CD4-positive, alpha-beta T cell treated with Interleukin-15 for 1 hour (primary cell): ENCODE data around the gene SLC22A16.
A peak's percentile ranks its signal among the peaks of the same experiment; 100 is the strongest.

Source experiments
- DNase-seq: peaks from one replicate; pipeline ENCODE4 v3.0.0-alpha.2; 2020

SLC22A16 gene

DNA sequence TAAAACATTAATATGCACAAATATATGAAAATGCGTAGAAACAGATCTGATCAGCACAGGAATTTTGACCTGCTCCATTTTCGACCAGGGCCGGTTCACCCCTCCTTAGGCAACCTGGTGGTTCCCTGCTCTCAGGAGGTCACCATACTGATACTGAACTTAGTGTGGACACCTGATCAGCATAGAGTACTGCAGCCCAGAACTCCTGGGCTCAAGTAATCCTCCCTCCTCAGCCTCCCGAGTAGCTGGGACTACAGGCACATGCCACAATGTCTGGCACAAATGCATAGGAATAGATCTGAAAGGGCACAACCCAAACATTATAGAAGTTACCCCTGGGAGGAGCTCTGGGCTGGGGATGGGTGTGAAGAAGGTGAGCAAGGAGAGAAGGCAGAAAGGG, 36.4 kb downstream of the SLC22A16 start:
- DNase-seq, result no peak

DNA sequence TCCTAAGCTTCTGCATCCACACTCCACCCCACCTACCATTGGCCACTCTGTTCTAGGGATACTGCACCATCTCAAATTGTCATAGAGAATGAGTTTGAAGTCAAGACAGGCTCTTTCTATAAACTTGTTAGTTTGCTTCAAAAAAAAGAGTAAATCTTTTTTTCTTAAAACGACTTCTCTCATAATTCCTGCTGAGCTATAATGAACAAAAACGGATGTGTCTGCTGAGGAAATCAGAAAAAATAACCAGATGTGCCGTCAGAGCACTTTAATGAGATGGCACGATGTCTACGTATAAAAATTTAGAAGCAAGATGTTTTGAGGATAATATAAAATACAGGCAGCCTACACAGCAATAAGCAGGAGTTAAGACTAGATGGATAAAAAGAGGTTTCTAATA, 37.1 kb downstream of the SLC22A16 start:
- DNase-seq, result no peak

DNA sequence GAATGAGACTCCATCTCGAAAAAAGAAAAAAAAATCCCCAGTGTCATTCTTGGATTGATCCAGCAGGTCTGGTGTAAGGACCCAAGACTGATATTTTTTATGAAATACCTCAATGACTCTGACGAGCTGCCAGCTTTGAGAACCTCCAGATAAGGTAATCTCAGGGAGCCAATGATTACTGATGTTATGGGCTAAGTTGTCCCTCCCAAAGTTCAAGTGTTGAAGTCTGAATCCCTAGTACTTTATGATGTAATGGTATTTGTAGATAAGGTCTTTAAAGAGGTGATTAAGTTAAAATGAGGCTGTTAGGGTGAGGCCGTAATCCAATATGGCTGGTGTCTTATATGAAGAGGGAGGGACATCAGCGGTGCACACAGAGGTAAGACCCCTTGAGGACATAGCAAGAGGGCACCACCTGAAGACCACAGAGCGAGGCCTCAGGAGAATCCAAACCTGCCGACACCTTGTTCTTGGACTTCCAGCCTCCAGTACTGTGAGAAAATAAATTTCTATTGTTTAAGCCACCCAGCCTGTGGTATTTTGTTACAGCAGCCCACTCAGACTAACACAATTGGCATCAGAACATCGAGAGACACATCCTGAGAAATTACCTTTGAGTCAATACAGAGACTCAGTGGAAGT, 41.3 kb downstream of the SLC22A16 start:
- DNase-seq, result no peak

DNA sequence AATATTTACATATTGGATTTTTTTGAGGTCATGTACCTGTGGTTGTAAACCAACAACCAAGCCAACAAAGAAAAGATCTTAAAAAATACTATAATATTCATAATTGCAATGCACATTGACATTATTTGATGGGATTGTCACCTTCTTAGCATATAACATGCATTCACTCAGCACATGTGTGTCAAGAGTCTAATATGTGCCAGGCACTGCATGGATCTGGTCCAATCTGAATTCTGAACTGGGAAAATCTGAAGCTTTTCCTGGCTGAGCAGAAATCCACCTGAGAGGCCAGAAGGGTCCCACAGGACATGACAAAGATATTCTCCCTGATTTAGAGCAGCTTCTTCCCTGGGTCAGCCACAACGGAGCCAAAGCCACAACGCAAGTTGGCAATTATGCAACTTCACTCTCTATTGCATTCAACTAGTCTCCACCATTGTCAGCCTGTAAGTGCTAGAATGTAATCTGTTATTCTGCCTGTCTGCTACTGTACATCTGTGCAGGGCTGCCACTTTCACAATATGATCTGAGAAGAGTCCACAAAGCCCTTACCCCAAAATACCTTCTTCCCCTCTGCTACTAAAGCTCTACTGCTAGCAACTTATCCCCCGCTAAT, 44.0 kb downstream of the SLC22A16 start:
- no peak for DNase-seq

DNA sequence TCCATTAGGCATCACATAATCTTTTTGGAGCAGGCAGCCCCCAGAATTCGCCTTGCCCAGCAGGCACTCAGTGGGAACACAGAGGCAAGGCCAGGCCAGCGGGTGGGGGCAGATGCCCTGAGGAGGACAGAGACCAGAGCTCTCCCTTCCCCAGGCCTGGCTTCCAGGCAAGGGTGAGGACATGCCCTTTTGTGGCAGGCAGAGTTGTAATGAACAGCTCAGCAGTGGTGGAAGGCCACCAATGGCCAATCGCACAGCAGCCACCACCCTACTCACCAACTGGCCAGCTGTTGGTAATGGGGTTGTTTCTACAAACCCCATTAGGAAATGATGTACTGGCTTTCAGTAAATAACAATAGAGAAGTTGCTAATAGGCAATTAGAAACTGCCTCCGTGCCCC, 45.7 kb downstream of the SLC22A16 start:
- DNase-seq, result no peak

DNA sequence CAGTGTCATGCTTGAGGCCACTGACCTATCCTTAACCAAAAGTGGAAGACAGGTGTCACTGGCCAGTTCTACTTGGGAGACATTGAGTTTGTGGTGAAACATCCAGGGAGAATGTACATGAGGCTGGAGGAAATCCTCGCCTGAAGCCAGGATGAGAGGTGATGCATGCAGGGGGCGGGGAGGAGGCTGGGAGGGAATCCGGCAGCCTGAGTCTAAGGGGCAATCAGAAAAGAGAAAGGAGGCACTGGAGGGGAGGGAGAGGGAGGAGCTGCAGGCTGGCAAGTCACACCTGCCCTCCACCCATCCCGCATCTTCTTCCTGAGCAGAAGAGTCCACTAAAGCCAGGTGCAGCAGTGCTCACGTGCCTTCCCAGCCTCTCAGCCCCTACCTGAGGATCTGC, 46.2 kb downstream of the SLC22A16 start:
- DNase-seq, result no peak

DNA sequence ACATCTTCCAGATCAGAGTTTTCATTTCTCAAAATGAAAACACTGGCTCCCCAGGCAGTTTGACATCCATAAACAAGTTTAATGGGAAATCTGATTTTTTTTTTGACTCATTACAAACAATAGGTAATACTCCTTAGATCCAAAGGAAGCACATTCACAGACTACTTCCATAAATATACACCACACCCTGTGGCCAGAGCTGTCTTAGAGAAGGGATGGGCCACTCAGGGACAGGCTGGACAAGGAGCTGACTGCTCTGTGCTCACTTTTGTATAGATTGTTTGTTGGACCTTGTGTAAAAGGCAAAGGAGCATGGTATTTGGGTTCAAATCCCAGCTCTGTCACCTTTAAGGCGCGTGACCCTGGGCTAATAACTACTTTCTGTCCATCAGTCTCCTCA, 48.3 kb downstream of the SLC22A16 start:
- no peak for DNase-seq

DNA sequence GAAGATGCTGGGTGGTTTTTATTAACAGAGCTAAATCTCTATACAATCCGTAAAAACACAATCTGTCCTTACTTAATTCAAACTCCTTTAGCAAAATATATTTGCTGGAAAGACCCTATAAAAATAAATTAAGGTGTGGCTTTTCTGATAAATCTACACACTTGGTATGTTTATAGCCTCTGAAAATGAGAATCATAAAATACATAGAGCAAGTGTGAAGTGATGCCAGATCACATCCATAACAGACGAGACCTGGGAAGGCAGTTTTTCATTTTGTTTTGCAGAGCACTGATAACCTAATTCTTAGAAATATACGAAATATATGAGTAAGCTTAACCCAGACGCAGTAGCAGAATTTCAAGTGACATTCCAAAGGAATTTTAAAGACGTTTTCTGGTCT, 50.6 kb downstream of the SLC22A16 start:
- no peak for DNase-seq

DNA sequence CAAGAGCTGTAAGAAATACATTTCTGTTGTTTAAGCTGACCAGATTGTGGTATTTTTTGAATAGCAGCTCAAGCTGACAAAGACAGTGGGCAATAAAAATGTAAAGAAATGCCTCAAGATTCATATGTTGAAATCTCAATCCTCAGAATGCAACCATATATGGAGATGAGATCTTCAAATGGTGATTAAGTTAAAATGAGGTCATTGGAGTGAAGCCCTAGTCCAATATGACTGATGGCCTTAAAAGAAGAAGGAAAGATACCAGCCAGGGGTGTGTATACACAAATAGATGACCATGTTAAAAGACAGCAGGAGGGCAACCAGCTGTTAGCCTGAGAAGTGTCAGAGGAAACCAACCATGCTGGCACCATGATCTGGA, 54.0 kb downstream of the SLC22A16 start:
- DNase-seq, result no peak

DNA sequence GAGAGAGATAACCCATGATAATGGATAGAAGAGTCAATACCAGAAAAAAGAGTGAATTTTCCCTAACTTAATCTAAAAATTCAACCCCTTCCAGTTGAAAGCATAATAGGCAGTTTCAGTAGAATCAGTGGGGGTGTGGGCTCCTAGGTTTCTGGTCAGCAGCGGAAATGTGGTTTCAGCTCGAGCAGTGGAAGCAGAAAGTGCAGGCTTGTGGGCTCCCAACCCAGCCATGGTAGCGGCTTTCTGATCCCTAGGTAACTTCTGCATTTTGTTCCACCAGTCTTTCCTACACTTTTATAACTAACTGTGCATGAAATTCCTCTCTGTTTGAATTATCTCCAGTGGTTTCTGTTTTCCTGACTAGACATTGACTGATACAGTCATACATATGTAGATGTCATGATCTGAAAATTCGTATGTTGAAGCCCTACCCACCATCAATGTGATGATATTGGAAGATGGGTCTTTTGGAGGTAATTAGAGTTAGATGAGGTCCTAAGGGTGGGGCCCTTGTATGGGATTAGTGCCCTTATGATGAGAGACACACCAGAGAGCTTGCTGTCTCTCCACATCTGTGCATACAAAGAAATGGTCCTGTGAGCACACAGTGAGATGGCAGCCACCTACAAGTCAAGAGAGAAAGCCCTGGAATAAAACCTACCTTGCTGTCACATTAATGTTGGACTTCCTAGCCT, 54.5 kb downstream of the SLC22A16 start:
- DNase-seq, result no peak

DNA sequence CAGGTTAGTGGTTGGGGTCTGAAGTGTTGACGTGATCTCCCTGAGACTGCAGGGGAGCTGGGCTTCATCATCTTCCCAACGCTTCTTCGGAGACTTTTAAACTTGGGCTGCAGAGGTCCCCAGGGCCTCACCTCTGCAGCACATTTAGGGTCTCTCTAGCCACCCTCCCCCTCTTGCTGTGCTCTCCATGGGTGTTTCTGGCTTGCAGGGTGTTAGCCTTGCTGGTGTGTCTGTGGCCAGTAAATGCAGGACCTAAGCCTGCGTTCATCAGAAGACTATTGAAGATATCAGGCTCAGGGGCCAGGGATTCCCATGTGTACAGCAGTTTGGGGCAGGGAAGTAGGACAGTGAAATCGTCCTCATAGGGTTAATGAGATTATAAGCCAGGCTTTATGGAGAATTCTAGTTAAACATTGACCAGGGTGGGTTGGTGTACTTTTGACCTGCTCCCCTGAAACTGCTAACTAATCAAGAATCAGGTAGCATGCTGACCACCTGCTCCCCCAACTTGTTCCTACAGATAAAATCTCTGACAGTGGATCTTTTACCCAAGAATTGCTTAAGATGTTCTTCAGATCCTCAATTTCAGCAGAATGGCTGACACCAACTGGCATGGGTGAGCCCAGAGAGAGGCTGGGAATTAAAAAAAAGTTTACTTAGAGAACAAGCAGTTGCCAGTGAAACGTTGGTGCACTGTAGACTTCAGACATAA, 57.2 kb downstream of the SLC22A16 start:
- no peak for DNase-seq

DNA sequence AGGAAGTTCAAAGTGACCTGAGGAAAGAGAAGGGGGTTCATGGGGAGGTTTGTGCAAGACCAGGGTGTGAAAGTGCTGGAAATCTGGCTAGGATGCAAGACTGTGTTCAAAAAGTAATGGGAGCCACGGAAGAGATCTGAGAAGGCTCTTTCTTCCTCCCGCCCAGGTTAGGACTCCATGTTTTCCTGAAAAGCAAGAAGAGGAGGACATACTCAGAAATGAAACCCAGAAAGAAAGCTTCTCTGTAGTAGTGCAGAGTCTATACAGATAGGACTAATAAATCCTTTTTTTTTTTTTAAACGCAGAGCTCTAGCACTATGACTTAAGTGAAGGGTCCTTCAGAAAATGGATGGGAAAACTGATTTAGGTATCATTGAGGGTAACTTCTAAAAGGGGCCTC, 57.8 kb downstream of the SLC22A16 start:
- DNase-seq, result no peak

DNA sequence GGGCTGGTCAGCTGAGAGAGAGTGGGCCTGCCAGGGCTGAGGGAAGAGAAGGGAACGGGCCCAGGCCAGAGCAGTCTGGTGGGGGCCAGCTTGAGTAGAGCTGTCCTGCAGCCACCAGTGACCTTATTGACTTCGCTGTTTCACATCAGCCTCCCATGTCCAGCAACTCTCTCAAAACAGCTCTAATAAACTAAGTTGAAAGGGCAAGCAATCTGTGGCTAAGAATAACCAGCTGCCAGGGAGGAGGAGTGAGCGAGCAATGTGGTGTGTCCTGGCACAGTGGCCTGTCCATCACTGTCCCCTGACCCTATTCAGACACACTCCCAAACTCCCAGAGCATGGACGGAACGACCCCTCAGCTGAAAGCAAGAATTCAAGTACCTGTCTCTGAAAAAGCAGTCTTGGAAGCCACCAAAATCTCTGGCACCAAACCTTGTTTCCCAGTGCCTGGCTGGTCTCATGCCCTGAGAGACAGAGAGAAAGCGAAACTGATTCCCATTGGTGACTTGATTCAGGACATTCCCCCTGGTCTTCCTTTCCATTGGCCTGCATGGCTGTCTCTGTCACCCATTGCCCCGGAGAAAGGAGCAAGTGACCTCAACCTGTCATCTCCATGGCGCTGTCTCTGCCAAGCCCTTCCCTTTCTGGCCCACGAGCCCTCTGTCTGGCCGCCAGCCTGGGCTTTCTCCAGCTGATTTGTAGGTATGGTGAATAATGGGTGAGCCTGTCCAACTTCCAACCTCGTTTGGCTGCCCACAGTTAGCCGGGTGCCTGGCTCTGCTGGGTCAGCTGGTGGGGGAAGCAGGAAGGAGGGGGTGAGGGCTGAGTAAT, 61.1 kb downstream of the SLC22A16 start, which contains the start of gene DDO:
Gene DDO (minus strand): TSS at position 490 of the 831 bp plus-strand sequence. CDS start 2,113 bp downstream, outside the sequence.
- peak; percentile 43 for DNase-seq

DNA sequence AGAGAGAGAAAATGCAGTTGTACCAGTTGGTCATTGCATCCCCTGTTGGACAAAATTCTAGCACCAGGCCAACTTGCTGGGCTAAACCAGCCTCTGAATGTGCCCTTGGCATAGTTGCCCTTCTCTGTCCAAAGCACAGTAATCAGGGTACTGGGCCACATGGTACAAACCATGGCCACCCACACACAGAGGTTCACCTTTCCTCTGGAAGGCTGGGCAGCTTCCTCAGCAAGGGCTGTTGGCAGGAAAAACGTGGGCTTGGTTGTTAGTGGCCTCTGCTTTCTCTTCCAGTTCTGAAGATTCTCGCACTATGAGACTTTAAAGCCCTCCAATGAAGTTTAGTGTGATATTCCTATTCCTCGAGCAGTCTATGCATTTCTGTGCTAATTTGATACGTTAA, 61.7 kb downstream of the SLC22A16 start:
- DNase-seq, result no peak

DNA sequence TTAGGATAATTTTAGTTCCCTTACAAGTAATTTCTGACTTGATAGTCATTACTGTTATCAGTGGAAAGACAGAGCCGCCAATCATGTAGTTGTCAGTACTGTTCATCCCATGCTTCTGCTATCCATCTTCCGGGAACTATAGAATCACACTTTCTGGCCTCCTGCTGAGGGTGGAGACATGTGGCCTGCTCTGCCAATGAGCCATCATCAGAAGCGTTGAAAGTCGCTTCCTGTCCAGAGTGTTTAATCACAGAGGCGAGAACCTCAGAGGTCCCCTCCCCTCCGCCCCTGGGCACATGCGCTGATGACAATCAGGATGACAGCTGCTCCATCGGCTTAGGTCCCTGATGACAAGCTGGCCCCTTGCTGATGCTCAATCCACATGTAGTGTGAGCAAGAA, 64.1 kb downstream of the SLC22A16 start:
- DNase-seq, result no peak

DNA sequence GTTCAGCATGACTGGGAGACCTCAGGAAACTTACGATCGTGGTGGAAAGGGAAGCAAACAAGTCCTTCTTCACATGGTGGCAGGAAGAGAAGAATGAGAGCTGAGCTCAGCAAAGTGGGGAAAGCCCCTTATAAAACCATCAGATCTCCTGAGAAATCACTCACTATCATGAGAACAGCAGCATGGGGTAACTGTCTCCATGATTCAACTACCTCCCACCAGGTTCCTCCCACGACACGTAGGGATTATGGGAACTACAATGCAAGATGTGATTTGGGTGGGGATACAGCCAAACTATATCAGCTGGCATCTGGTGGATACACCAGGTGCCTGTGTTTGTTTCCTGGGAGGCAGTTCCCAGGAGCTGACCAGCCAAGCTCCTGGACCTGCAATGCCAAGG, 65.9 kb downstream of the SLC22A16 start:
- DNase-seq, result no peak

DNA sequence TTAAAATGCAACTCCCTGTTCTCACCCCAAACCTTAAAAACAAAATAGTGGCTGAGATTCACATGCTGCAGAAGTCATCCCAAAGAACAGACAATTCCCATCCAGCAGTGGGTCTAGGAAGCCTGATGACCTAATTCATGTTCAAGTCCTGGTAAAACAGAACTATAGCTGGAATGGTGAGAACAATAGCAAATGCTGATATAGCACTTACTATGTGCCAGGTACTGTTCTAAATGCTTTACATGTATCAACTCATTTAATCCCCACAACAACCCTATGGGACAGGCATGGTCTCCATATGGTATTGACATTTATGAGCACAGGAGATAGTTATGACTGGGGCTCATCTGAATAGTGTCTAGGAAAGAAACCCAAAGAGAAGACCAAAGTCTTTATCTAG, 66.6 kb downstream of the SLC22A16 start:
- DNase-seq, result no peak

DNA sequence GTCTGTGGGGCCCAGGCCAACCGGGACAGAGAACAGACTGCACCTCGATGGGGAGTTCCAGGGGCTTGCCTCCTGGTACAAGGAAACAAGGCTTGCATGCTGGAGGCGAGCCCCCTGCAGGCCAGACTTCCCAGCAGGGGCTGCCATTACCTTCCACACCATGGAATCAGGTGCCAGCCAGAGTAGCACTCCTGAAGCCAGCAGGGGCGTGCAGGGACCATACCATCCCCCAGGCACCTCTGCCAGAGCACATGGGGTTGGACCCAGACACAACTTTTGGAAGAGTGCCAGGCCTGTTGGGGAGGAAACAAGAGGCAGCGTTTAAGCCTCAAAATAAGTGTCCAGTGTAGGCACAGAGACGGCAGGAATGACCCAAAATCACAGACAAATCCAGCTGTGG, 67.5 kb downstream of the SLC22A16 start:
- DNase-seq, result no peak

DNA sequence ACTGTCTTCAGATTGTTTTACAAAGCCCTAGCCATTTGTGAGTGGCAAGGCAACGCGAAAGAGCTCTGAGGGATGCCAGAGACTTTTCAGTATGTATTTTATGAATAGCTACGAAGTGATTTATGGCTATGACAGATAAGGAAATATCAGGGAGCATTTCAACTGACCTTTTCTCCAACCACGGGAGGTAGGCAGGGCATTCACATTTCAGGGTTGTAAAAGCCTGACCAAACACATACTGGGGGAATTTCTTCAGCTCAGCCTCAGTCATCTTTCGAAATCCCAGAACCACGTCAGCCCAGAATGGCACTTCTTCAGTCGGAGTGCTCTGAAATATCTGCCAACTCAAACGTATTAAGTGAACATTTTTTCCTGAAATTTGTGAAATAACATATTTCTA, 71.8 kb downstream of the SLC22A16 start:
- DNase-seq, result no peak

DNA sequence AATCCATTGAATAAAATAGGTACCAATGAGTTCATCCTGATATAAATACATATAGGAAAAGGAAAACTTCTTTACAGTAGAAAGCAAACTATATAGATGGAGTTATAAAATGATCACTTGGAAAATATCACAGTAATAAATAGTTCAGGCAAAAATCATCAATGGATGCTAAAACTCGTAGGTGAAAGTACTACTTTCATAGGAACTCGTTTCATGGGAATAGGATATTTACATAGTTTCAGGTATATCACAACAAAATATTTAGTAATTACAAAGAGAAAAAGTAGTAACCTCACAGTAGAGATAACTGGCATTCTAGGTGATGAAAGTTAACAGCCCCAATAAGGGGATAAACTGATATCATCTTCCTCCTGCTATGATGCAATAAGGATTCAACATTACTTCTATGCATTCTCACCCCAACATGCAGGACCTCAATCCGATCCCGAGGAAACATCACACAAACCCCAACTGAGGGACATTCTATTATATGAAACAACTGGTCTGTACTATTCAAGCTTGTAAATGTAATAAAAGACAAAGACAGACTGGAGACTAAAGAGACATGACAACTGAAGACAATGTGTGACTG, 74.7 kb downstream of the SLC22A16 start:
- no peak for DNase-seq

DNA sequence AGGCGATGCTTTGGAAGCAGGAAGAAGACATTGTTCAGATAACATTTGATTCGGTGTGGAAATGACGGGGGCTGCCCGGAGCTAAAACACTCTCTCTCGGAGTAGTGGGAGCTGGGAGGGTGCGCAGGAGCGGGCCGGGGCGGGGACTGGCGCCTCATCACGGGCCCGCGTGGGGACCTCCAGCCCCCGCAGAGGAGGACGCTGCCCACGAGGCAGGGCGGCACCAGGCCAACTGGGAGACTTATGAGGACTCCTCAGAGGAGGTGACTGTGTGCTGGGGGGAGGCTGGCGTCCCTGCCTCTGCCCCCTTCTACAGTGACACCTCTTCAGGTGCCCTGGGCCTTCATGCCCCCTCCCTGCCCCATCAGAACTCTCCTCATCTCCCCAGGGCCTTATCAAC, 76.2 kb downstream of the SLC22A16 start:
- no peak for DNase-seq
